ENCODE results near the gene MUC4.
"Not testable (repeated sequence)": the region's sequence is repeated elsewhere in the genome, so short reads cannot be mapped to it uniquely, and the experiment has no call there.

Gene MUC4

DNA sequence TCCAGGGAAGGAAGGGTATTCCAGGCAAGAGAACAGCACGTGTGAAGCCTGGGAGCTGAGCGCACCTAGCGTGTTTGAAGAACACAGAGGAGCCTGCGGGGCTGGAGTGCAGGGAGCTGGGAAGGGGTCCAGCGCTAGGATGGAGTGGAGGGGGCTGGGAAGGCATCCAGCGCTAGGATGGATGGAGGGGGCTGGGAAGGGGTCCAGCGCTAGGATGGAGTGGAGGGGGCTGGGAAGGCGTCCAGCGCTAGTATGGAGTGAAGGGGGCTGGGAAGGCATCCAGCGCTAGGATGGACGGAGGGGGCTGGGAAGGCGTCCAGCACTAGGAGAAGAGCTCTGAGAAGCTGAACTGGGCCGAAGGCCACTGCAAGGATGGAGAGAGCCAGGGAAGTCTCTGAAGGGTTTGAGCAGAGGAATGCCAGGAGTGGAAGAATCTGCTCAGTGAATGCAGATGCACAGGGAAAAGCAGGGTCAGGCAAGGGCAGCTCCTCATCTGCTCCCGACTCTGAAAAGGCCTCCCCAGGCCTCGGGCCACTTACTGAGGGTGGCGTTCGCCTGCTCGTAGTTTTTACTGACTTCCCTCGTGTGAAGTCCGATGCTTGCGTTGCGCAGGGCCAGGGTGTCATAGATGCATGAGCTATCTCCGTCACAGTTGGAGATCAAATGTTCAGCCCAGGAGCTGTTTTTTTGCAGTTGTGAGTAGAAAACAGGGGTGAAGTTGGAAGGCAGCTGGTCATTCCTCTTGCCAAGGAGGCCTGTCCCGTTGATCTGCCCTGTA is 51.2 kb downstream of the MUC4 start:
- DNase-seq = peak; percentile 70

DNA sequence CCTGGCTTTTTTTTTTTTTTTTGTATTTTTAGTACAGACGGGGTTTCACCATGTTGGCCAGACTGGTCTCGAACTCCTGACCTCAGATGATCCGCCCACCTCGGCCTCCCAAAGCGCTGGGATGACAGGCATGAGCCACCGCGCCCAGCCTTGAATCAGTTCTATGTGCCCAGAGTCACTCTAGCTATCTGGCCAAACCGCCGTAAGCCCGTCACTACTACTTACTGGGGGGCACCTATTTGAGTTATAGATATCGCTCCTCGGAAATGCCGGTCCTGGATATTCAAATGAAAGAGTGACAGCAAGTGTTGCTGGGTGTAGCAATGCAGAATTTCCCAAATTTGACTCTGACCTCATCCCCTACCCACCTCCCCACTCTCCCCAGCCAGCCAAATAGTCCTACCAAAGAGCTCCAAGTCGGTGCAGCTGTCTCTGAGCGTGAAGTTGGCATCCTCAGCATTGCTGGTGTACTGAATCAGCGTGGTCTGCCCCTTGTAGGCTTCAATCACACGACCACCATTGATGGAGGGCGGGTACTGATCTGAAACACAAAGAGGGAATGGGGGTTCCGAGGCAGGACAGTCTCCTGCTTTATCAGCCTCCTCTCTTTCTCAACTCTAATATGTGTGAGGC is 52.9 kb downstream of the MUC4 start:
- no peak for DNase-seq

DNA sequence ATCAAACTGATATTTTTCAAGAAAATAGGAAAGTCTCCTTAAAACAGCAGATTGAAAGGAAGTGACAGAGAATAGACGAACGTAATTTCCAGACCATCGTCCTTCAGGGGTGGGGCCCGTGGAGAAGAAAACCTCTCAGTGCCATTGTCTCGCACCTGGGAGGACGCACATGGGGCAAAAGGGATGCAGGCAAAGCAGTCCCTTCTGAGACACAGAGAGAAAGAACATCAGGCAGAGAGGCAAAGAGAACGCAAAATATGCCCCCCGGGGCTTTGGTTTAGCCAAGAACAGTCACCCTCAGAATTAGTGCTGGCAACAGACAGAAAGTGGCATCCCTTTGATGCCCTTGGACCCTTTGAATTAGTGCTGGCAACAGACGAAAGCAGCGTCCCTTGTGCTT is 53.9 kb downstream of the MUC4 start:
- DNase-seq = no peak

DNA sequence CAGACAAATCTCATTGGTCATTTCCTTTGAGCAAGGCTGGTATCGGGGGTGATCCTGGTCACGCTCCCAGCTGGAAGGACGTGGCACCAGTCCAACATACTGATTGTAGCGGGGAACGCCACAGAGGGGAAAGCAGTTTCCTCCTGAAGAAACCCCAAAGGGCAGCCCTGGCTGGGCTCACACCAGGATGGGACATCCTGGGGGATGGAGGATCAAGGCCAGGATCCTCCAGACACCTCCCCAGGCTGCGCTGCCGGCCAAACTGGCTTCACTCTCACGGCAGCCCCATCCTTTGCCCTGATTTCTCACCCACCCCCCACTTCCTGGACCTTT is 54.3 kb downstream of the MUC4 start:
- no peak for DNase-seq

DNA sequence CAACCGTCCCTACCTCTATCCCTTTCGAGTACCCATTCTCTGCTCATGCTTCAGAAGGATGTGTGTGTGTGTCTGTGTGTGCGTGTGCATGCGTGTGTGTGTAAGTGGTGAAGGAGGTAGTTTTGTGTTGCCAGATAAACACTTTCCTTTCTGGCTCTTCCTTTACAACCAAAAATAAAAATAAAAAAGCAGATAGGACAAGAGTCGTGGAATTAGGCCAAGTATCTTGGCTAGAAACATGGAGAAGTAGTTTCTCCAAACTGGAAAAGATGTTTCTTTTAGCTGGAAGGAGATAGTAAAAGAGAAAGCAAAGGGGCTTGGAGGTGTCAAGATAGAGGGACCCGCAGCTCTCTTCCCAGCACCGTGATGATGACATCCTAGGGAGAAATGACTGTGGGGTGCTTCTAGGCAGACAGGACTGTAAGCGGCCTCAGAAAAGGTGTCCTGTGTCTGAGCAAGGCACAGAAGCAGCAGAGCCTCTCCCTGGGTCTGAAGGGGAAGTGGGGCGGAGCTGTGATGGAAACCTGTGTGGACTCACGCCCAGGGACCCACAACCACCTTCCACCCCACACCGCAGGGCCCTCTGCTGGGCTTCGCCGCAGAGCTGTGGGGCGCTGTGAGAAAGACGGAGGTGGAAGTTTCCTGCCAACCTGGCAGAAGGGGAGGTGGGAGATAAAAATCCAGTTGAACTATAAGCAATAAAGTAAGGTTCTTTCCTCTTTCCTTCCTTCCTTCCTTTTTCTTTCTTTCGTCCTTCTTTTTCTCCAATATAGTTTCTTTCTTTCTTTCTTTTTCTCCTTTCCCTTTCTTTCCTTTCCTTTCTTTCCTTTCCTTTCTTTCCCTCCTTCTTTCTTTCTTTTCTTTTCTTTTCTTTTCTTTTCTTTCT is 55.7 kb downstream of the MUC4 start:
- DNase-seq = no peak

DNA sequence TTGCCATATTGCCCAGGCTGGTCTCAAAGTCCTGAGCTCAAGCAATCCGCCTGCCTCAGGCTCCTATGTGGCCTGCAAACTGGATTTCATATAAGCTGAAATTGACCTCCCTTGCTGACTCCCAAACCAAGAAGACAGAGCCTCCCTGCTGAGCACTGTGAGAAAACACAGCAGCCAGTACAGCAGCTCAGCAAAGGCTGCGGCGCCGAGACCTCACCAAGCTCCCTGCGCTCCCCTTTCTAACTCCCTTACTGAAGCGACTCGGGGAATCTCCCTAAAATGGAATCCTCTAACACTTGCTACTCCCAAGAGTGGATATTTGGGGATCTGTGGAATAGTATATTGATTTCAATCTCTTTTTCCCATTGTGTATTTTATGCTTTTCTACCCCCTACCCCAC is 56.3 kb downstream of the MUC4 start:
- no peak for DNase-seq

DNA sequence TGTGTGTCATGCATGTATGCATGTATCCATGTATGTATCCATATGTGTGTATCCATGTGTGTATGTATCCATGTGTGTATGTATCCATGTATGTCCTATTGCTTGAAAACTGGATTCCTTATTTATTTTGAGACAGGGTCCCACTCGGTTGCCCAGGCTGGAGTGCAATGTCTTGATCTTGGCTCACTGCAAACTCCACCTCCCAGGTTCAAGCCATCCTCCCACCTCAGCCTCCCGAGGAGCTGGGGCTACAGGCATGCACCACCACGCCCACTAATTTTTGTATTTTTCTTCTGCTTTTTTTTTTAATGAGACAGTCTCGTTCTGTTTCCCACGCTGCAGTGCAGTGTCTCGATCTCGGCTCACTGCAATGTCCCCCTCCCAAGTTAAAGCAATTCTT is 56.8 kb downstream of the MUC4 start:
- DNase-seq = no peak

DNA sequence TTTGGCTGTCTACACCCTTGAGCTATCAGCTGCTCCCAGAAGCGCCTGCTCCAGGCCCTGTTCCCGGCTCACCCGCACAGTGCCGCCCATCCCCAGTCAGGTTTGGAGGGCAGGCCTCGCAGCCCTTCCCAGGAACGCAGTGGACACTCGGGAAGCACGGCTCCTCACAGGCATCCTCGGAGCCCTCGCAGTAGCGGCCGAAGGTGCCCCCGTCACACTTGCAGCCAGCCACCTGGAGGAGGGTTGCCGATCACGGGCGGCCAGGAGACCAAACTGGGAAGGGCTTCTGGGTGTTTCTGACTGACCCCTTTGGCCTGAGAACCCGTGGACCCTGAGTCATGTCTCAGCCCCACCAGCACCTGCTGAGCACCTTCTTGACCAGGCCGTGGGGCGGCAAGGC is 57.6 kb downstream of the MUC4 start:
- no peak for DNase-seq

DNA sequence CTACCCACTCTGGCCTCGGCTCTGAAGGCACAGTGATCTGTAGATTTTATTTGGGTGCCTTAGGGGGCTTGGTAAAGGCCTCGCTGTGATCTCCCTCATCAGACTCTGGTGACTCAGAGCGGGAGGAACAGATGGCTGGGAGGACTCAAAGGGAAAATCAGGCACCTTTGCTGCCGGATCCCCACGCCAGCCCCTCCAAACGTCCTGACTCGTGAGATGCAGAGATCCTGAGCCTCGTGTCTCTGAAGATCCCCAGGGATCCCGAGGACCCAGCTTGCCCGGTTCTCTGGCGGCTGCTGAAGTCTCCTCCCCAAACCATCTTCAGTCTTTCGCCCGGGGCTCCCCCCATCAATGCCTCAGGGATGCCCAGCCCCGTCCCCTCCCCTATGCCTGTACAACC is 58.1 kb downstream of the MUC4 start:
- no peak for DNase-seq

DNA sequence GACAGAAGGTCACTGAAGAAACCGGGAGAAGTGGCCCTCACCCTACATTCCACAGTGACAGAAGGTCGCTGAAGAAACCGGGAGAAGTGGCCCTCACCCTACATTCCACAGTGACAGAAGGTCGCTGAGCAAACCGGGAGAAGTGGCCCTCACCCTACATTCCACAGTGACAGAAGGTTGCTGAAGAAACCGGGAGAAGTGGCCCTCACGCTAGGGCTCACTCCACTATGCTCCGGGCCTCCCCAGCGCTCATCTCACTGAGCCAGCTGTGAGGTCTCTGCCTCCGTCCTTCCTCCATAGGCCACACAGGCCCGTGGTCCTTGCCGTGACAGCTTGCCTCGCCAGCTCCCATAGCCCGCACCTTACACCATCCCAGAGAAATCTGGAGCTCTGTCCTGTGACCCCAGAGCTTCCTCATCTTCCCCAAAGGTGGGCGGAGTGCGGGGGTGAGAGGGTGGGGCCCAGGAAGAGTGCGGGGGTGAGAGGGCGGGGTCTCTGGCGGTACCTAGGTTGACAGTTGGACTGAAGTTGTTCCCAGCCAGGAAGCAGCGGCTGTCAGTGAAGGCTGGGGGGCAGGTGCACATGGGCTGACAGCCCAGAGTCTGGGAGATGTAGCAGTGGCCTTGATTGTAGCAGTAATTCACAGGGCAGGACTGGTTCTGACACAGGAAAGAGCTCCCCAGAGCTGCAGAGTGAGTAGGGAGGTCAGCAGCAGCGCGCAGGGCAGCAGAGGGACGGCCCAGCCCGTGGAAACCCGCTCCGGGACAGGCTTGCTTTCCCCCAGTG is 59.0 kb downstream of the MUC4 start:
- no peak for DNase-seq

DNA sequence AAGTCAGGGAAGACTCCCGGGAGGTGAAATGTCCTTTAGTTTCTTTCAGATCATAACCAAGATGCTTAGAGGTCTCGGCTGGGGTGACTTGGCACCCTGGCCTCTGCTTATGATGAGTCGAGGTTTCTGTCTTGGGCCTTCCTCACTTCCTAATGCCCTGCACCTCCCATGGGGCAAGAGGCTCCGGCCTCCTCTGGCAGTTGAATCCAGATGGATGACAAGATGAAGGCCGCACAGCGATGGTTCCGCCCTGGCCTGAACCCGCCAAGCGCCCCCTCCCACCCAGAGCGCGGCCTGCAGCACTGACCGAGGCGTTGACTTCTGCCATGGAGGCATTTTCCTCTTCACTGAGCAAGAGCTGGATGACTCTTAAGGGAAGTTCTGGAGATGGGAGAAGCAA is 59.7 kb downstream of the MUC4 start:
- DNase-seq = no peak

DNA sequence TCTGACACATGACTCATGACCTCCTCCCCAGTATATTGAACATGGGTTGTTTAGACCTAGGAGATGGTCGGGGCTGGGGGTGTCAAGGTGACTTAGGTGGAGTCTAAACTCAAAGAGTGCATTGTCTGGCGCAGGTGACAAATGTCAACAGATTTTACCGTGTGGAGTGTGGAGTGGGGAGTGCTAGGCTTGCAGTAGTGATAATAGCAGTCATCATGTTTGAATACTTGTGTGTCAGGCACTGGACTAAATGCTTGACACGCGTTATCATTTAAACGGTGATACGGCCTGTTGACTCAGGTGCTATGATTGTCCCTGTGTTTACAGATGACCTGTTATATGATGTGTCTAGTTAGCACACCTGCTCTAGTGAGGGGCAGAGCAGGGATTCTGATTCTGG is 60.2 kb downstream of the MUC4 start:
- no peak for DNase-seq

DNA sequence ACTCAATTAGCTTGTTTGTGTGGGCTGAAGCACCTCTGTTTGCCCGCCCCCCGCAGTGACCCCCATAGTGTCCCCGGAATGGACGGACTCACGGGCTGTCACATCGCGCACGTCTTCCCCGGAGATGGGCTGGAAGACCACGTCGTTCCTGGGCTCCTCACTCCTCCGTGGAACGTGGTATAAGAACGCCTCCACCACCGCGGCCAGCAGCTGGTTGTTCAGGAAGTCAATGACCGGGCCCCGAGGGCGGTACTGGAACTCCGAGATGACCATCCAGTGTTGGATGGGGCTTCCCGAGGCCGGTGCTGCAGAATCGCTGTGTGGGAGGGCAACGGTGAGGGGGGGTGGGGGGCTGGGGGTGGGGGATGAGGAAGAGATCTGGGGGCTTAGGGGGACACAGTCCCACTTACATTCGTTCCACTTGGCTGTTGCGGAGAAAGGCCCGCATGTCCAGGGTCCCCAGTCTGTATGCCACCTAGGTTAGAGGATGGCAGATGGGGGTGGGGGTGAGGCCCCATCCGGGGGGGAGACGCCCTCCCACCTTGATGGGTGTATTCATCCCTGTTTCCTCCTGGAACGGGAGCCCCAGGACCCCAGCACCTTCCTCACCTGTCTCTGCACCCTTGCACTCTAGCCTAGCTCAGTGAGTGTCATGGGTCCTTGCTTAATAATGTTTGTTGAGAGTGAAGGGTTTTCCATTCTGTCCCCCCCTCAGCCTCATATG is 60.8 kb downstream of the MUC4 start:
- DNase-seq = no peak

DNA sequence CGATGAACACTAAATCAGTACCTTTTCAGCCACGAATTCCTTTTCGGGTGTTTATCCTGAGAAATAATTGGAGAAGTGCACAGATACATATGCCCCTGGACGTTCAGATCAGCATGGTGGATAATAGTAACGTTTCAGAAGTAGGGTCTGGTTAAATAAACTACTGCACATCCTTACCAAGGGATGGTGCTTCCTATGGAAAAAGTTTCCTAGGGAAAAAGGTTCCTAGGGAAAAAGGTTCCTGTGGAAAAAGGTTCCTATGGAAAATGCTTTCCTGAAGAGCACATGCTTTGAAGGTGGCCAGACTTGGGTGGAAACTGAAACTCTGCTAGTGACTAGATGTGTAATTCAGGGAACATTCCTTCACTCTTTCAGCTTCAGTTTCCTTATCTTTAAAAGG is 62.6 kb downstream of the MUC4 start:
- not testable (repeated sequence) for DNase-seq

DNA sequence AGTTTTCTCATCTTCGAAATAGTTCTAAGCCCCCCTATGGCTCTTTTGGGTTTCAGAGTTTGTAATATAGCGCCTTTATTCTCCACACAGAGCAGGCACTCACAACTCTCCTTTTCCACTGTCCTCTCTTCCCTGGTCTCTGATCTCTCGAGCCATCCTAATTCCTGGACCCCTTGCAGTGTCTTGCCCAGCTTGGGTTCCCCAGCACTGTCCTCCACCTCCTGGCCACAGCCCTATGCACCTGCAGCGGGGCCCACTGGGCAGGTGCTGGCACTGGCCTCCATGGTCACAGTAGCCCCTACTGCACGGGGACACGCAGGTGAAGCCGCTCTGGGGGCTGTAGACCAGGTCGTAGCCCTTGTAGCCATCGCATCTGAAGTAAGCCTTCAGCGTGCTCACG is 63.1 kb downstream of the MUC4 start:
- DNase-seq = no peak

DNA sequence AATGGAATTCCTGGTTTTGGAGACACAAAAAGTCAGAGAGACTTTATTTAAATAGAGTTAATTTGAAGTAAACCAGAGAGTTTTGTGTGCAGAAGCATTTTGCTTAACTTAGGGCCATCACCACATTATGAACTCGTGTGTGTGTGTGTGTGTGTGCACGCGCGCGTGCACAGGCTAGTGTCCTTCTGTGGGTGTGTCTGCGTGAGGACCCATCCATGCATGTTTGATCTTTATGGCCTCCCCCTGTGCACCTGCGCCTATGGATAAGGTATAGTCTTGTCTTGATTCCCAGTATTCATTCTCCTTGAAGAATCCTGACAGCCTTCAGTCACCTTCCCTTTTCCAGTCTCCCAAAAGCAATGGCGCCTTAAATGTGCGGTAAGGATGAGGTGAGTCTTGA is 65.0 kb downstream of the MUC4 start:
- DNase-seq = no peak

DNA sequence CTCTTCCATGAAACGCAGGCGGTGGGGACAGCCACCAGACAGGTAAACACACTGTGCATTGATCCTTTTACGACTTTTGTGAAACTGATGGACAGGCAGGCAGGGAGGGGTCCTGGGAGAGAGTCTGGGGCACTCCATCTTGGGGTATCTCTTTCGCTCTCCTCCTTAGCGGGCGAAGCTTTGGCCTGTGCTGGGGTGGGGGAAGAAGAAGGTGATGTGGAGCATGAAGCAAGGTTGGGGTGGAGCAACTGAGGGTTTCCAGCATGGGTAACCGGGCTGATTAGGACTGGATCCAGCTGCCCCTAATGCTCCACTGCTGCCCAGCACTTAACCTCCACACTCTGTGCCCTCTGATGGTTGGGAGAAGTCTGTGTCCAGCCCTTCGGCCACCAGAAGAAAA is 65.4 kb downstream of the MUC4 start:
- no peak for DNase-seq

DNA sequence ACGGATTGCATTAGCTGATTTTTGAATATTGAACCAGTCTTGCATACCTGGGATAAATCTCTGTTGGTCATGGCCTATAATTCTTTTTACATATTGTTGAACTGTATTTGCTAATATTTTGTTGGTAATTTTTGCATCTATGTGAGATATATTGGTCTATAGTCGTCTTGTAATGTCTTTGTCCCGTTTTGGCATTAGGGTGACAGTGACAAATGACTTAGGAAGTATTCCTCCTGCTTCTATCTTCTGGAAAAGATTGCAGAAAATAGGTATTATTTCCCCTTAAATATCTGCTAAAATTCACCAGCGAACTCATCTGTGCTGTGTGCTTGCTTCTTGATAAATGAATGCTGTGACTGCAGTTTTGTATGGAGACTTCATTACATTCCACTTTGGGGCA is 67.3 kb downstream of the MUC4 start:
- no peak for DNase-seq

DNA sequence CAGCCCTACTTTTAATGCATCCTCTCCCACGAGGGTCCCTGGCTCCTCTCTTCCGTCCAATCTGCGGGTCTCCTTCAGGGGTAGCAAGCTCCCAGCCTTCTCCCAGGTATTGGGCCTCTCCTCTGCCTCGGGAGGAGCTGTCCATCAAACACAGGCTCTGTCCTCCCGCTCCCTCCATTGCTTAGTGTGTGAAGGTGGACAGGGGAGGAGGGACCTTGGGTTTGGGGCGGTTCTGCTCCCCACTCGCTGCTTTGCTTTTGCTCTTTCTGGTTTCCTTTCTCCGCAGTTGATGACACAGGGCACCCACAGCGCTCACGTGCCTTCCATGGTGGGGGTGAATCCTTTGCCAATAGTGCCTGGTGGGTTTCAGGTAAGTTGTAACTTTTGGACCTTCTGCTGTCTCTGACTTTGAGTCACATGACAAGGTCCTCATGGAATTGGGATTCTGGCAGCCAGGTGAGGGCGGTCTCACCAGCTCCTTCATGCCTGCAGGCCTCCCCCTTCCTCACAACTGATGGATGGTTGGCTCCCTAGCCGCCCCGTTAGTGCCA is 72.1 kb downstream of the MUC4 start:
- no peak for DNase-seq

DNA sequence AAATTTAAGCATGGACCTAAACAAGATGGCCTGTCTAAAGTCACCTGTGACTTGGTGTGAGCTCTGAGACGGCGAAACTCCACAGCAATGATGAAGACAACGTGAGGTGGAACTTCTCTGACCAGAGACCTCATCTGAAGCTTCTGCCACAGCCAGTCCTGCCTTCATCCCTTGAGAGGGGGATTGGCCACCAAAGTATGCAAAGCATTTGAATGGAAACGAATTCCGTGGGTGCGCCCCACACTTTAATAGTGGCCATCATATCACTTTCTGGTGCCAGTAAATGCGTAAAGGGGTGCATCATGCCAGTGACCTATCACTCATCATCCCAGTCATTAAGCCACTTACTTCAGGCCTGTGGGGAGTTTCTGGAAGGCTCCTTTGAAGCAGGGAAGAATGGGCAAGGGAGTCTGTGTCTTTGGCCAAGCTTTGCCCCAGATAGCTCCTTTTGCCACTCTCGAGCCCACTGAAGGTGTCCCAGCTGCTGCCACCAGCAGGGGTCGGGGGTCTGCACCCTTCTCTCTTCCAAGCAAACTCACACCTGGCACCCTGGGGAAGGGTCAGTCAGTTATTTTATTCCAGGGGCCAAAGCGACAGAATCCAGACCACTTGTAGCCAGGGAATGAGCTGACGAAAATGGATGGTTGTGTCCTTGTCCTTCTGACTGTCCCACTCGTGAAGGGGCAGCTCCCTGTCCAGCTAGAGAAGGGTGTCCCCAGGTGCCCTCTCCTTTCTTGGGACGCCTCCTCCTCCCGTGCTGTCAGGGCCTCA is 73.3 kb downstream of the MUC4 start:
- DNase-seq = peak; percentile 9

DNA sequence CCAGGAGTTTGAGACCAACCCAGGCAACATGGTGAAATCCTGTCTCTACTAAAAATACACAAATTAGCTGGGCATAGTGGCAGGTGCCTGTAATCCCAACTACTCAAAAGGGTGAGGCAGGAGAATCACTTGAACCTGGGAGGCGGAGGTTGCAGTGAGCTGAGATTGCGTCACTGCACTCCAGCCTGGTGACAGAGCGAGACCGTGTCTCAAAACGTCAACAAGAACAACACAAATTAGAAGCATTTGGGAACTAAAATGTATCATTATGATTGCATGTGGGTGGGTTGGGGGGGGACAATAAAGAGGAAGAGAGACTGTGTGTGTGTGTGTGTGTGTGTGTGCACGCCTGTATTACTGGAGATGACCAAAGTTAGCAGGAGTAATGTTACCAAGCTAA is 73.9 kb downstream of the MUC4 start:
- not testable (repeated sequence) for DNase-seq
